HG03097 (cell line): ENCODE measurements around the gene DCLK1.
A peak's percentile ranks its signal among the peaks of the same experiment; 100 is the strongest.

Experiments used
- ATAC-seq: cut with Tn5 transposase; IDR thresholded peaks from one replicate; pipeline ENCODE4 v1.9.1; 2021; ENCODE audit not compliant: unreplicated experiment, low FRiP score

DCLK1 gene

DNA sequence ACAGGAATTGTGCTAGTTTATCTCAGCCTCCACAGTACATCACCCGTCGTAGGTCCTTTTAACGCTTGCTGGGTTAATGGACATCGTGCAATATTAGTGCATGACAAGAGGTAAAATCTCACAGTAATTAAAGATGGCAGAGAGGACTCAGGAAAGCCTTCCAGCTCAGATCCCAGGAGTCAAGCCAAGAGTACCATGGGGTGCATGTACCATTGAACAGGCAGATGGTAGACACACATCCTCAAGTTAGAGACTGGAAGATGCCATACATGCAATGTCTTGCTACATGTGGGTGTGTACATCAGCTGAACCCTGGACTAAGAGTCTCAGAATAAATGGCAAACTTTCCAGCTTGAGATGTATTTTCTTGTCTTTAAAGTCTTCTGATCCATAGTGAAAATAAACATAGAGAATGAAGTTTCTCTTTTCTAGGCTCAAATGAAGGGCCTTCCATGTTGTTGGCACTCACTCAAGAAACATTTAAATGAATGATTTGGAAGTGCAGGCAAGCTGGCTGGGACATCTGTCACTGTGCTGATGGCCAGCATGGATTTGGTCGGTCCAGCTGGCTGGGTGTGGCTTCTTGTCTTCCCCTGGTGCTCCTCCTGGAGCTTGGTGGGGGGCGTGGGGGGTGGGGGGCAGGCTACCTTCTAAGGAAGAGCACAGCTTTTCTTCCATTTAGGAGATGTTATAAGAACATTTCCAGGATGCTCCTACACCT, 363.8 kb downstream of the DCLK1 start:
- ATAC-seq, result no peak

DNA sequence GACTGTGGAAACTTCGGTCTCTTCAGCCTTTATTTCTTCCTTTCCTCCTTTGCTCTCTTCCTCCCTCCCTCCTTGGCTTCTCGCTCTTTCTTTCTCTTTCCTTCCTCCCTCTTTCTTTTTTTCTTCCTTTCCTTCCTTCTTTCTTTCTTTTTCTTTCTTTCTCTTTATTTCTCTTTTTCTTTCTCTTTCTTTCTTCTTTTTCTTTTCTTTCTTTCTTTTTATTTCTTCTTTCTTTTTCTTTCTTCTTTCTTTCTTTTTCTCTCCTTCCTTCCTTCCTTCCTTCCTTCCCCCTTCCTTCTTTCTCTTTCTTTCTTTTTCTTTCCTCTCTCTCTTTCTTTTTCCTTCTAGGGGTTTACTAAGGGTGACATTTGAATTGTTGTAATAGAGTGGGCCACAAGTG, 364.5 kb downstream of the DCLK1 start:
- ATAC-seq, result no peak

DNA sequence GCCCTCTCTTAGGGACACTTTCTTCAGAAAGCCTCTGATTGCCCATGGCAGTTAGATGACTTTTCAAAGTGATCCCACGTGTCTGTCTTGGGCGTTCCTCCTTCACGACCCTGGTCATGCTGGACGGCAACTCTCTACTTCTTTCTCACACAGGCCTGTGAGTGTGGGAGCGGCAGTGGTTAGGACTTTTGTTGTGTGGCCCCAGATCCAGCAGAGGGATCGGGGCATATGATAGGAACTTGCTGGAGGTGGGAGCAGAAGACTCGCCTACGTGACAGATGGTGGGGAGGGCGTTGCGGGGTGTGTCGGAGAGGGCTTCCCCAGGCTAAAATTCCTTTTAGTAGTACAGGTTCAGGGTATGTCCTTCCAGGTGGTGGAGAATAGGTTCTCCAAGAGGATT, 365.2 kb downstream of the DCLK1 start:
- ATAC-seq, result no peak

DNA sequence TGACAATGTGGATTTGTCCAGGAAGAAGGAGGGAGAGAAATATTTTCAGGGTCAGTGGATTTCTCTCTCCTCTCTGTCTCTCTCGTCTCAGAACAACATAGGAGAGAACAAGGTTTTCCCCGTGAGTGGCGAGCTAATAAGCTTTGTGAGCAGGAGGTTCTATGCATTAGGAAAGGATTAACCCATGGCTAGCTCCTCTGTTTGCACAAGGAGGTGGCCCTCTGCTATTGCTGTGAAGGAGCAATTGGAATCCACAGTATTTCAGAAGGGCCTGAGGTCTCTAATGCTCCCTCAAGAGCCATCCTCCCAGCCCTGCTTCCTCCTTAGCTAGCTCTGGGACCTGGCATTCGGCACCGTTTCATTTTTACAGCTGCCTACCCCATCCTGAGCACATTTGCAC, 365.8 kb downstream of the DCLK1 start:
- no peak for ATAC-seq

DNA sequence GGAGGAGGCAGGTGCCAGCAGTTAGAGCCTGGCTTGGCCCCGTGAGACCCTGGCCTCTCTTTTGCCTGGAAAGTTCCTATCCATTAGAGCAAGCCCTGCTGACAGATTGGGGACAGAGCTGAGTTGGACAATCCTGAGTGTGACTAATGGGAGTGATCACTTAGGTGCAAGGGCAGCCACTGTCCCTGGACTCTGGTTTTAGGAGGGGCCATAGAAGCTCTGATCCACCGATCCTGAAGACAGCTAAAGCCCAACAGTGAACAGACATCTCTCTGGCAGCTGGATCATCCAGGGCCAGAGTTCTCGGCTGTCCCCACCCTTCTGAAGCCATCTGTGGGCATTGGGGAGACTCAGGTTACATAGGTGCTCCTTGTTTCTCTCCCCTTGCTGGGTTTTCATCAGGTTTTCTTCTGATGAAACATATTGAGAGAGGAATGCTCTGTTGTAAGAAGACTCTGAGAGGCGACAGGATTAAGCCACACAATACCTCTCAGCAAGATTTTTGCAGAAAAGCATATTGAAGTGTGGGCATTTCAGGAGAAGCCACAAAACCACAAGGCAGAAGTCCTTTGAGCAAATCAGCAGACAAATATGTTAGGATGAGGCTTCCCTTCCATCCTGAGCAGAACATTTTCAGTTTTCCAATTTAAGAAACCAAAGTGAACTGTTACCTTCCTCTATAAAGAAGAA, 366.7 kb downstream of the DCLK1 start:
- ATAC-seq, result no peak

DNA sequence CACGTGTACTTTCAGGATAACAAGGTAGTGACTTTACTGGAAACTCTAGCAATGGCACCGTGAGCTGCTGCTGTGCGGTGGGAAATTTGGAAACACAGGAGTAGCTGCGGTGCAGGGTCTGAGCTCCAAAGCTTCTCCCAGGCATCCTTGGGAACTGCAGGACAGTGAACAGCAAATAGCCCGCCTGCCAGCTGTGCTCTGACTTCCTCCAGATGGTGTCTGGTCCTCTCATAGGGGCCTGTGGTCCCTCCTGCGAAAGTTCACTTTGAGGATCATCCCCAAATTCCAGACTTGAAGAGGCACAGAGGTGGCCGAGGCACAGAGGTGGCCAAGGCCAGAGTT, 367.4 kb downstream of the DCLK1 start:
- no peak for ATAC-seq

DNA sequence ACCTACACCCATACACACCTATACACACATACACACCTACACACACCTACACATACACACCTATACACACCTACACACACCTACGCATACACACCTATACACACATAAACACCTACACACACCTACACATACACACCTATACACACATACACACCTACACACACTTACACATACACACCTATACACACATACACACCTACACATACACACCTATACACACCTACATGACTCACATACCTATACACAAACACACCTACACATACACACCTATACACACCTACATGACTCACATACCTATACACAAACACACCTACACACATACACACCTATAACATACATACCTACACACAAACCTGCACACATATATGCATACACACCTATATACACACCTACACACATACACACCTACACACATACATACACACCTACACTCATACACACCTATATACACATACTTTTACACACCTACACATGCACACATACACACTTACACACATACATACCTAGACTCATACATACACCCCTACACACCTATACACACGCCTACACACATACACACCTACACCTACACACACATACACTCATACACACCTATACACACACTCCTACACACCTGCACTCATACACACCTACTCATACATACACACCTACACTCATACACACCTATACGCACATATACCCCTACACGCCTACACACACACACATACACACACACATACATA, 368.0 kb downstream of the DCLK1 start:
- no peak for ATAC-seq

DNA sequence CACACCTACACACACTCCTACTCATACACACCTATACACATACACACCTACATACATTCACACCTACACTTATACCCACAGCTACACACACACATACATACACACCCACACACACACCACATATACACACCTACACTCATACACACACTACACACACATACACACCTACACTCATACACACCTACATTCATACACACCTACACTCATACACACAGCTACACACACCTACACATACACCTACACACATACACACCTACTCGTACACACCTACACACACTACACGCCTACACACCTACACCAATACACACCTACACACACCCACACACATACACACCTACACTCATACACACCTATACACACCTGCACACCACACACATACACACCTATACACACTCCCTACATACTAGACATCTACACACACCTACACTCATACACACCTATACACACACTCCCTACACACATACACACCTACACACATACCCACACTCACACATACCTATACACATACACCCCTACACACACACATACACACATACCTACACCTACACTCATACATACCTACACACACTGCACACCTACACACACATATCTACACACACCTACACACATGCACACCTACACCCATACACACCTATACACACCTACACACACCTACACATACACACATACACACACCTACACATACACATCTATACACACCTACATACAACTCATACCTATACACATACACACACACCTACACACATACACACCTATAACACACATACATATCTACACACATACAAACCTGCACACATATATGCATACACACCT, 369.5 kb downstream of the DCLK1 start:
- ATAC-seq, result no peak

DNA sequence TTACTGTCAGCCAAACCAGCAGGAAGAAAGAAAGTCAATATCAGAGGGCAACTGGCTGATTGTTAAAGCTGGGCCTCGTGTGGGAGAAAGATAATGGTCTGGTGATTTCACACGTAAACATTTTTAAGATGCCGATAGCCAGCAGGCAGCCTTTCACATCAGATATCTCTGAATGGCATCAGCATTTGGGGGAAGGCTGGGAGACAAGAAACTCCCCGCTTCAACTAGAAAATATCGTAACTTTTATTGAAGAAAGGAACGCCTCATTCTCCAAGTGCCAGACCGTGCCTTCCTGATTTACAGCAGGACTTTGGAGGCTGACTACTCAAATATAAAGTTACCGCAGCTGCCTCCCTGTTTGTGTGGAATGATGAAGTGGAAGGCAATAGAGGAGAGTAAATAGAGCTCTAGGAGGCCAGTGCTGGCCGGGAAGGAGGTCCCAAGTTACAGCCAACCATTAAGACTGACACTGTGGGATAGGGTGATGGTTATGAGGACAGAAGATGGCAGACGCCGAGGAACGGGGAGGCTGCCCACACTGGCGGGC, 370.4 kb downstream of the DCLK1 start:
- ATAC-seq, result no peak

DNA sequence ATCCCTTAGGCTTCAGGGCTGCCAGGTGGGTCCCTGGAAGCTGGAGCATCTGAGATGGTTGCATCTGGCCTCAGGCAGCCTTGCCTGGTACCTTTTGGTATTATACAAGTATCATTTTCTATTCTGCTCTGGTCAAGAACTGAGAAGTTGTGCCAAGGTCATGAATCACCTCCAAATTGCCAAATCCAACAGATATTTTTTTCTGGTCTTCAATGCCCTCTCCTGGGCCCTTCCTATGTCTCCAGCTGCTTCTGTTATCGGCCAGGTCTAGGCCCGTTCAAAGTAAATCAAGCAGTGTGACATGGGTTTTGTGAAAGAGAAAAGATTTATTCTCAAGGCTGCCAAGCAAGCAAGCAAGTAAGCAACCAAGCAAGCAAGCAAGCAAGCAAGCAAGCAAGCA, 383.6 kb downstream of the DCLK1 start:
- ATAC-seq, result no peak

DNA sequence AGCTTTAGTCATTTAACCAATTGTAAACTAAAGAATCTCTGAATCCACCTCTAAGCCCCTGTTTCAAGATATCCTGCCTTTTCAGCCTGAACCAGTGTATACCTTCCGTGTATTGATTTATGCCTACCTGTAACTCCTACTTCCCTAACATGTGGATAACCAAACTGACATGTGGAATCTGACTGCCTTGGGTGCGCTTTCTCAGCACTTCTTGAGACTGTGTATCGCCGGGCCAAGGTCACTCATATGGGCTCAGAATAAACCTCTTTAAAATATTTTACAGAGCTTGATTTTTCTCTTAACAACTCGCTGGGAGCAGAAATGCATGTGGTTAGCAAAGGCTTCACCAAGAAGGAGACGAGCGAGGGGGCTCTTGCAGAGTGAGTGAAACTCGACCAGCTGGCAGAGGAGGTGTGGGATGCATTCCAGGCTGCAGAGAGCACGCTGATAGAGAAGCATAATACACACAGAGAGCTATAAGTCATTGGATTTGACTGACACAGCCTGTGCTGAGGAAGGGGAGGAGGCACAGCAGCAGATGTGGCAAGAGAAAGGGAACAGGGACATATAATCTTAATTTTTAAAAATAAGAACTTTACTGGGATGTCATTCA, 386.5 kb downstream of the DCLK1 start:
- ATAC-seq, result no peak

DNA sequence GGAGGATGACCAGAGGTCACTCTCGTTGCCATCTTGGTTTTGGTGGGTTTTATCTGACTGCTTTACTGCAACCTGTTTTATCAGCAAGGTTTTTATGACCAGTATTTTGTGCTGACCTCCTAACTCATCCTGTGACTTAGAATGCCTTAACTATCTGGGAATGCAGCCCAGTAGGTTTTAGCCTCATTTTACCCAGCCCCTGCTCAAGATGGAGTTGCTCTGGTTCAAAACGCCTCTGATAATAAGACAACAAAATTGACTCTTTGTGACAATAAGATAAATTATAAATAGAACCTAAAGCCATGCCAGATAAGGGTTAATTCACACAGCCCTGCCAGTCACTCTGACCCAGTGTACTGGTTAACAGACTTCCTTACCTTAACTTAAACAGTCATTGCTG, 387.0 kb downstream of the DCLK1 start:
- ATAC-seq, result no peak

DNA sequence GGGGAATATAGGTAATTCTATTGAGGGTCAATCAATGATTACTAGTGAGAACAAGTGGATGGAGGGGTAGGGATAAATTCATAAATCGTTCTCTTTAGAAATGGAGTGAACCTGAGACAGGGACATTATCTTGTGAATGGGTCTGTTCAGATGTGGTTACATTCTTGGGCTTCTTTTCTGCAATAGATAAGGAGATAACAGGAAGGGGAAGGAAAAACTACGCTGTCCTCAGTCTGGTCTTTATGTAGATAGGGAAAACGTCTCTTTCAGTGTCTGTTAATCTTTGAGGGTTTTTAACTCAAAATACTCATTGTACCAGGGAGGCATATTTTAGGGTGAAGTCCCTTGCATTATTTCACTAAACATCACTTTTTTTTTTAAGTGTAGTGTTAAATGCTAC, 388.0 kb downstream of the DCLK1 start:
- ATAC-seq, result no peak

DNA sequence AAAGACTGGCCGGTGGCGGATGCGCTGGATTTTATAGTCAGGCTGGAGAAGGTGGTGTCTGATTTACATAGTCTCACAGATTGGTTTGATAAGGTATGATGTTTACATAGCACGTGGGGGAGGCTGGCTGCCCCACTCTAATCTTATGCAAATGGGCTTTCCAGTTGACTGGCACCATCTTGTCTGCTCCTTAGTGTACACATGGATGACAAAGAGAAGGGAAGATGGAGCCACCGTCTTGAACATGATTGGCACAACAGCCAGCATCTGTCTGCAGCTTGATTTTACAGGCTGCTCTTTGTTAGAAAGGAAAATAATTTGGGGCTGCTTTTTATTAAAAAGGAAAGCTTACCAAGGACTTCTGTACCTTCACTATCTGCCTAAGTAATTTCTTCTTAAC, 389.5 kb downstream of the DCLK1 start:
- ATAC-seq, result no peak

DNA sequence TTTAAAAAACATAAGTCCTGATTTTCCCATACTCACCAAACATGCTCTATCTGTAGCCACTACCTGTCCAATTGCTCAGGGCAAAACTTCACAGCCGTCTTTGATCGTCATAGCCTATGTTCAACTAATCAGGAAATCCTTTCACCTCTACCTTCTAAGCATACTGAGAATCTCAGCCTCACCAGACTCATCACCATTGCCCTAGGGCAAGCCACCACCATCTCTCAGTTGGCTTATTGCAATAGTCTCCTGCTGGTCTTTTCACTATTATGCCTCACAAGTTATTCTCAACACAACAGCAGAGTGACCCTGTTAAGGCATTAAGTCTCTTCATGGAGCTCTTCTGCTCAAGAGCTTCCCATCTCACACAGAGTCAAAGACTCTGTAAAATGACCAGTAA, 394.3 kb downstream of the DCLK1 start:
- no peak for ATAC-seq

DNA sequence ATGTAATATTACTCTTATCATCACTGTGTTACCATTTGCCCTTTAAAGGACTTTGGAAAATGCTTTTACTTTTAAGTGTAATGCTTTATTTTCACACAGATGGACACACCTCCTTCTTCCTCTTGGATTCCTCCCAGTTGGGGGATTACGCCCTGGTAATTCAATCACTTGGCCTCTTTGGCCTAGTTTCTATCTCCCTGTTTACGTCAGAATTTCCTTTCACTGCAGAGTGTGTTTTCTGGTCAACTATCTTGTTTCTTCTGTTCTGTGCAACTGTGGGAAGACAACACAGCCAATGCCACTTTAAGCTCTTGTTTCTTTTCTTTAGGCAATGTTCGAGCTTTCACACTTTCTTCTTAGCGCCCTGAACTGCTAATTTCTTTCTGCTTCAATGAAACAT, 397.4 kb downstream of the DCLK1 start:
- ATAC-seq, result no peak

DNA sequence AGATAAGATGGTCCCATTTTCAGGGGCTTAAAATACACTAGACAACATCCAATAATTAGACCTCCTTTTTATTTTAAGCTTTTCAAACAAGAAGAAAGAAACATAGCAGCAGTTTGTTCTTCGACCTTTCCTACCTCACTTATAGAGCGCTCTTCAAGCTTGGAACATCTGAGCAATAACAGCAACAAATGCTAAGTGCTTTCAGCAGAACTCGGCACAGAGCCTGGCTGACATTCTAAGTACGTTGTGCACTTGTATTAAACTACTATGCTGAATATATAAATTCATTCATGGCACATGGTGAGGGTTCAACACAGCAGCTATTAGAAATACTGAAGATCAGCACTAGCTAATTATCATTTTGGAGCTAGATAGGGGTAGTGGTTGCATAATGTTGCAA, 398.6 kb downstream of the DCLK1 start:
- no peak for ATAC-seq

DNA sequence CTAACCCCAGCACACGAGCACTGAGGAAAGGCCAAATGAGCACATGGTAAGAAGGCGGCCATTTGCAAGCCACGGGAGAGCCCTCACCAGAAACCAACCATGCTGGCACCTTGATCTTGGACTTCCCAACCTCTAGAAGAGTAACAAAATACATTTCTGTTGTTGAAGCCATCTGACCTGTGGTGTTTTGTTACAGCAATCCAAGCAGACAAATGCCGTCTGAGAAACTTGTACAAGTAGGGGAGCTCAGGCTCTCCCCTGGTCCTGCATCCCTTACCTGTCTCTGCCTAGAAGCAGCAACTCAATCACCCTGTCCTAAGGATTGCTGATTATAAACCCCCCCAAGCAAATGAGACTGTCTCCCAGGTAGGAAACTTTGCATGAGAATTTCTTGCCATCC, 399.7 kb downstream of the DCLK1 start:
- no peak for ATAC-seq

DNA sequence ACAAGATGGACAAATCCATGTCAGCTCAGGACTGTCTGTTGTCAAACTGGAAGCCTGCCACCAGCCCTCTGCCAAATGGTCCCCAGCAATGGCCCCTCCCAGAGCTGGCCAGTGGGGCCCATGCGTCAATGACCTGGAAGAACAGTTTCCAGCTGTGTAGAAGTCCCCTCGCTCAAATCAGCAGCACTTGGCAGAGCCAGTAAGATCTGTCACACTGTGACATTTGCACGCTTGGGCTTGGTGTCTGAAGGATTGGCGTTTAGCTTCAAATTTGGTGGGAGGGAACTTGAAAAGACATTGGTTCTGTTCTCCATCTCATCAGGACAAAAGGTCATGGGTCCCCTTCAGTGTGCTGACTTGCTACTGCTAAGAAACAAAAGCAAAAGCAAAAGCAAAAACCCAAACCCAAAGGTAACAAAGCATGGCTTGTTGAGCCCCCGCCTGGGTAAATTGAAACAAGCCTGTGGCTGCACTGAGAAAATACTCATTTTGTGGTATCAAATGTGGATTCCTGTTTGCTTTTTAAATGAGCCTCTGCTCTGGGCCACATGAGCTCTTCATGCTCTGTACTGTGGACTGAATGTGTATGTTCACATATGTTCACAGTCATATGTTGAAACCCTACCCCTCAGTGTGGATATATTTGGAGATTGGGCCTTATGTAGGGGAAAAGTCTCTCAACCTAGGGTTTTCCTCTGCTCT, 401.1 kb downstream of the DCLK1 start:
- peak; percentile 69 for ATAC-seq

DNA sequence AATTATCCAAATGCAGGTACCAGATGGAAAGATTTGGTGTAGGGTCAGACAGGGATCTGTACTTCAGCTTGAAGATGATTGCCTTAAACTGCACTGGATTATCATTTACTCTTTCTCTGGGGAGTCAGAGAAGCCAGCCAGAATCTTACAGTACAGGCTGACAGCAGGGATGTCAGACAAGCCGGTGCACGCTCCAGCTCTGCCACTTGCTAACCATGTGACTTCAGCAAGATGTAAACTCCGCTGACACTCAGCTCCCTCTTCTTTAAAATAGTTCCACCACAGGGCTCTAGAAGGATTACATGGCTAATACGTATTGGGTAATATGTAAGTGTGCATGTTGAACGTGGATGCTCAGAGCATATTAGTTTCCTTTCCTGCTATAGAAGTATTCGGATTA, 403.3 kb downstream of the DCLK1 start:
- no peak for ATAC-seq
